Stimulated activated CD8-positive, alpha-beta memory T cell treated with anti-CD3 and anti-CD28 coated beads, Interleukin-15, amount 100 ng/mL, for 4 hours (primary cell): ENCODE data around the gene JAG2.

Experiments
- DNase-seq, 2 donors: peaks; one replicate each; pipeline ENCODE4 v3.0.0-alpha.2; 2020; ENCODE audit warnings: low read depth in 2 of 2

JAG2 gene

GRCh38 chr14:105092171-105093037 lies 76.2 kb downstream of the JAG2 start:
- DNase-seq = no peak

GRCh38 chr14:105091517-105092170 lies 76.9 kb downstream of the JAG2 start:
- no peak for DNase-seq

- DNase-seq = no peak
These were observed 77.5 kb downstream of the JAG2 start for GRCh38 chr14:105091054-105091516.
